ENCODE measurements around the gene BAG5. TPM values are rescaled to one million over a fixed set of nuclear protein-coding genes. Genes with fewer than 3 reads are reported as not detected.

The BAG5 gene
- total and polyA plus RNA-seq, 2 of the 8 experiments (the other 6 are each of a cell fraction or from before 2014, with no cell fraction given) = 7.4 to 29.5 TPM

GRCh38 chr14:103544388-103545218, 17.9 kb downstream of the BAG5 start:
- Histone ChIP-seq H3K23ac (ENCODE audit: insufficient read length) (no peak overlapping the region), H3K4me1 (replicated peaks in 1 of 4; ENCODE audit: control insufficient read depth in 3 of 4, insufficient read depth in 4 of 4, low read length in 3 of 4) (peaks cover 0 to 34% (median 29%) of the 10 kb centered on the region in 4 experiments; a peak in 6 of 7 replicates), H4K5ac (ENCODE audit: insufficient read length, low read depth, low read length) (no peak overlapping the region), H3K4me2 (ENCODE audit: insufficient read depth in 1 of 2, low read depth in 2 of 2, low read length in 2 of 2) (no peak overlapping the region), H4K91ac (replicated peaks; ENCODE audit: insufficient read length, low read length) (peak overlapping the region; percentile 80), H4K20me1 (replicated peaks in 1 of 2; ENCODE audit: control insufficient read depth in 1 of 2, insufficient read depth in 2 of 2, low read length in 2 of 2) (peaks cover 0 to 4% of the 10 kb centered on the region in 2 experiments), H2BK12ac (ENCODE audit: low read depth, low read length) (peak overlapping the region; percentile 100; the same call in 1 of the 2 replicates), H3K9me3 (ENCODE audit: insufficient read depth in 2 of 2, low read depth in 1 of 2, low read length in 1 of 2) (no peaks in the 10 kb centered on the region), H3K79me1 (ENCODE audit: low read depth, low read length) (no peaks in the 10 kb centered on the region), H4K8ac (ENCODE audit: extremely low read depth, insufficient read depth, low read length) (no peak overlapping the region; the same call in none of the 2 replicates), H3K4ac (replicated peaks; ENCODE audit: insufficient read length, low read depth, low read length) (no peak overlapping the region), H3K79me2 (ENCODE audit: control insufficient read depth in 1 of 2, insufficient read depth in 2 of 2, low read length in 2 of 2) (no peaks in the 10 kb centered on the region), H3K9ac (replicated peaks in 1 of 4; ENCODE audit: extremely low read depth in 1 of 4, low read depth in 3 of 4, low read length in 3 of 4) (no peak overlapping the region), H3K14ac (ENCODE audit: insufficient read length) (no peak overlapping the region), H3K36me3 (ENCODE audit: control insufficient read depth in 2 of 4, insufficient read depth in 4 of 4, low read length in 3 of 4) (no peaks in the 10 kb centered on the region), H3K23me2 (ENCODE audit: low read depth, low read length) (no peaks in the 10 kb centered on the region), H3K27ac (ENCODE audit: low read depth, low read length) (no peak overlapping the region), H2BK5ac (ENCODE audit: low read depth, low read length) (peak overlapping the region; percentile 99; the same call in 1 of the 2 replicates), H3K4me3 (ENCODE audit: extremely low read depth in 1 of 4, insufficient read depth in 2 of 4, low read depth in 3 of 4, low read length in 4 of 4) (no peak overlapping the region), H3K56ac (replicated peaks; ENCODE audit: insufficient read length, low read depth, low read length) (no peak overlapping the region), H3K18ac (ENCODE audit: extremely low read depth, low read length) (peak overlapping the region; percentile 90), H2AFZ (ENCODE audit: low read length) (no peak overlapping the region), H3K27me3 (replicated peaks in 1 of 4; ENCODE audit: control insufficient read depth in 3 of 4, extremely low read depth in 1 of 4, insufficient read depth in 3 of 4, low read length in 3 of 4) (no peaks in the 10 kb centered on the region), H2BK15ac (ENCODE audit: low read length) (peak overlapping the region; percentile 100), H2BK120ac (replicated peaks; ENCODE audit: low read depth, low read length) (no peak overlapping the region), H2BK20ac (ENCODE audit: low read length) (peak overlapping the region; percentile 98; the same call in 1 of the 2 replicates), H2AK5ac (ENCODE audit: low read depth, low read length) (peak overlapping the region; percentile 96)
- WGBS, 2 experiments (ENCODE audit: extremely low coverage in 1 of 2, insufficient coverage in 1 of 2, insufficient read length in 1 of 2, insufficient replicate concordance in 2 of 2, low coverage in 1 of 2, low lambda C conversion rate in 2 of 2, missing lambda C conversion rate in 1 of 2) = 90% methylated on average over 26 of the region's 35 CpGs; no CpG with 5 or more reads in 1 of the 2 experiments
- DNase-seq (ENCODE audit: low read depth in 1 of 2, low spot score in 2 of 2) (no peak), FAIRE-seq (no peak)
- POLR2A ChIA-PET (ENCODE audit: partially characterized antibody) = interaction anchor here (0.6 to 29.8 kb wide), 7 partner anchors 8 to 227 kb away, joined by 3 to 844 read pairs (median 15); partner anchors contain the start of genes BAG5, CKB, COA8 and TRMT61A
- TF ChIP-seq ASH2L (IDR thresholded peaks at IDR 0.05; ENCODE audit: low read length) (no peak), TAF7 (optimal IDR thresholded peaks at IDR 0.05; ENCODE audit: borderline replicate concordance, low read depth, low read length) (no peak), GABPA (IDR thresholded peaks at IDR 0.05; ENCODE audit: borderline replicate concordance, insufficient read depth, low read length) (no peak), SP1 (IDR thresholded peaks at IDR 0.05; ENCODE audit: low read depth, low read length) (no peak), TBP (IDR thresholded peaks at IDR 0.05; ENCODE audit: low read depth, low read length) (no peak), SIRT6 (IDR thresholded peaks at IDR 0.05; ENCODE audit: low read length) (no peak), MAX (IDR thresholded peaks at IDR 0.05) (no peak), NRF1 (IDR thresholded peaks at IDR 0.05; ENCODE audit: low read depth, low read length) (no peak)
- CTCF ChIA-PET (ENCODE audit: partially characterized antibody) = interaction anchor here (1.3 to 28.8 kb wide), 4 partner anchors 12 to 152 kb away, joined by 4 to 921 read pairs (median 132); partner anchors contain the start of genes CKB and TRMT61A

Measured in H1 (cell line).